GM19372 (cell line): ENCODE results near the gene SUPT3H.

Experiments
- ATAC-seq: cut with Tn5 transposase; IDR thresholded peaks from one replicate; pipeline ENCODE4 v1.9.1; 2021; ENCODE audit warnings: mild to moderate bottlenecking, low read depth, moderate library complexity; ENCODE audit not compliant: unreplicated experiment

Gene SUPT3H

DNA sequence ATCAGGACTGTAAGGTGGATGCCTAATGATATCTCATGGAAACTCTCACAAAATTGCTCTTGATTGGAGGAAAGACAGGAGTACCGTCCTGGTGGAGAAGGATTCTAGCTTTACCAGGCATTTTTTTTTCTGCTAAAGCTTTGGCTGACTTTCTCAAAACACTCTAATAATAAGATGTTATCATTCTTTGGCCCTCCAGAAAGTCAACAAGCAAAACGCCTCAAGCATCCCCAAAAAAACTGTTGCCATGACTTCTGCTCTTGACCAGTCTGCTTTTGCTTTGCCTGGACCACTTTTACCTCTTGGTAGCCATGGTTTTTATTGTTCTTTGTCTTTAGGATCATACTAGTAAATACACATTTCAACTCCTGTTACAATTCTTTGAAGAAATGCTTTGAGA is 105.1 kb downstream of the SUPT3H start:
- no peak for ATAC-seq

GRCh38 chr6:45265246-45265645 is 112.5 kb downstream of the SUPT3H start:
- no peak for ATAC-seq

GRCh38 chr6:45260696-45261095 is 117.0 kb downstream of the SUPT3H start:
- ATAC-seq, result no peak

GRCh38 chr6:45256697-45257695 is 120.7 kb downstream of the SUPT3H start:
- ATAC-seq, result no peak

DNA sequence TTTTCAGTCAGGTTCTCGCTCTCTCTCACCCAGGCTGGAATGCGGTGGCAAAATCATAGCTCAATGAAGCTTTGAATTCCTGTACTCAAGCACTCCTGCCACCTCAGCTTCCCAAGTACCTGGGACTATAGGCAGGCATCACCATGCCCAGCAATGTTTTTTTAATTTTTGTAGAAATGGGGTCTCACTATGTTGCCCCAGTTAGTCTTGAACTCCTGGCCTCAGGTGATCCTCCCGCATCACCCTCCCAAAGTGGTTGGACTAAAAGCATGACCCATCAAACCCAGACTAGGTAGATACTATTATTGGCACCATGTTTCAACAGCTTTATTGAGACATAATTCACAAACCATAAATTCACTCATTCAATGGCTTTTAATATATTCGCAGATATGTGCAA is 122.3 kb downstream of the SUPT3H start:
- no peak for ATAC-seq

- no peak for ATAC-seq
Observed at GRCh38 chr6:45254253-45254652, 123.5 kb downstream of the SUPT3H start.

GRCh38 chr6:45253453-45253852 is 124.3 kb downstream of the SUPT3H start:
- no peak for ATAC-seq

DNA sequence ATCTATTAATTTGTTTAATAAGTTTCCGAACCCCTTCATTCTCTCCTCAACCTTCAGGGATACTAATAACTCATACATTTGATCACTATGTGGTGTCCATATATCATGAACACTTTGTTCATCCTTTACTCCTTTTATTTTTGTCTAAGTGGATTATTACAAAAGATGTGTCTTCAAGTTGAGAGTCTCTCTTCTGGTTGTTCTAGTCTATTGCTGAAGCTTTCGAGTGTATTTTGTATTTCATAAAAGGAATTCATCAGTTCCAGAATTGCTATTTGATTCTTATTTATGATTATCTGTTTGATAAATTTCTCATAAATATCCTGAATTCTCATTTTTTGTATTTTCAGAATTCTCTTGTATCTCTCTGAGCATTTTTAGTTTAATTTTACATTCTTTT is 146.1 kb downstream of the SUPT3H start:
- ATAC-seq, result no peak

- no peak for ATAC-seq
Observed at GRCh38 chr6:45229416-45229815, 148.3 kb downstream of the SUPT3H start.

- no peak for ATAC-seq
Observed at GRCh38 chr6:45226081-45226480, 151.7 kb downstream of the SUPT3H start.

- no peak for ATAC-seq
Observed at GRCh38 chr6:45222380-45222779, 155.4 kb downstream of the SUPT3H start.

- no peak for ATAC-seq
Observed at GRCh38 chr6:45215759-45216158, 162.0 kb downstream of the SUPT3H start.

DNA sequence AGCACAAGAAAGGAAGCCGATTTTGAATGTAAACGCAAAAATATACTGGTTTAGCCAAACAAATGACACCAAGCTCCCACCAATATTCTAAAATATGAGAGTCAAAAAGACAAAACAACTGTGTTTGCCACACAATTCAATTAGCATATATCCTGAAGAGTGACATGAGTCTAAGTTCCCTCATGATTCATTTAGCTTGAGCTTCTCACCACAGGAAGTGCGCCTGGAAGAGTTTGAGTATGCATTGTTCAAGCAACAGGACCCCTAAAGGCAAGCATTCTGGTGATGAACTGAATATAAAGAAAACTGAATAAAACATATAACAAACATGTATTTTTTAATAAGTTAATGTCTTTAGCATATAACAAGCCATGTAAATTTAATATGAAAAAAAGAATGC is 164.8 kb downstream of the SUPT3H start:
- no peak for ATAC-seq

- no peak for ATAC-seq
Observed at GRCh38 chr6:45209762-45210161, 168.0 kb downstream of the SUPT3H start.

GRCh38 chr6:45206793-45207492 is 170.8 kb downstream of the SUPT3H start:
- ATAC-seq, result no peak

GRCh38 chr6:45201484-45201883 is 176.2 kb downstream of the SUPT3H start:
- ATAC-seq, result no peak

DNA sequence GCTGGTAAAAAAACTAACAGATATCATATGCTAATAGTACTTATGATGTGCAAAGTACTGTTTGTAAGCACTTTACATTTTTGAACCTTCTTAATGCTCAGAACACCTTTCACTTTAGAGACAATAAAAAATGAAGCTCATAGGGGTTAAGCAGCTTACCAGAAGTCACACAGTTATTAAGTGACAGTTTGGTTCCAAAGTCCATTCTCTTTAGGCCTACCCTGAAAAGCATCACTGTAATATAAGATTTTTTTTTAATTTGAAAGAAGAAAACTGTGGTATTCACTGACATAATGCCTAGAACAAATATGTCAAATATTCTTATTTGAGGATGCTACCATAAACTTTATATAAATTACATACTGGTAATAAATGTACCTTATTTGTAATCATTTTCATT is 177.2 kb downstream of the SUPT3H start:
- ATAC-seq, result no peak

GRCh38 chr6:45199554-45199953 is 178.2 kb downstream of the SUPT3H start:
- no peak for ATAC-seq

GRCh38 chr6:45196121-45196520 is 181.6 kb downstream of the SUPT3H start:
- ATAC-seq, result no peak

DNA sequence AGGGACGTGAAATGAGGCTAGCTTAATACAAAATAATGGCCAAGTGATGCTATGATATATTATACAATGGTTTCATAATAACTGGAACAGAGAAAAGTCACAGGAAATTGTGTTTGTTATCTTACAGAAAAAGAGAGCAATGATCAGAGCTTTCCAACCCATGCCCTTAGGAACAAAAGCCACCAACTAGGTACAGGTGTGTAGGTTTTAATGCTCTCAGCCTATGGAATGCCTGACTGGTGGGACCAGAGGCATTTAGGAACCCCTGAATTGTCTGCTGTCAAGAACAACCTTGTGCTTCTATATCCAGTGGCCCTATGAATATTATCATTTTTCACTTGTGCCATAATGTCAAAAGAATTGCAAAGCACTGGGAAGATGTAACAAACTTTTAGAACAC is 182.6 kb downstream of the SUPT3H start:
- ATAC-seq, result no peak

DNA sequence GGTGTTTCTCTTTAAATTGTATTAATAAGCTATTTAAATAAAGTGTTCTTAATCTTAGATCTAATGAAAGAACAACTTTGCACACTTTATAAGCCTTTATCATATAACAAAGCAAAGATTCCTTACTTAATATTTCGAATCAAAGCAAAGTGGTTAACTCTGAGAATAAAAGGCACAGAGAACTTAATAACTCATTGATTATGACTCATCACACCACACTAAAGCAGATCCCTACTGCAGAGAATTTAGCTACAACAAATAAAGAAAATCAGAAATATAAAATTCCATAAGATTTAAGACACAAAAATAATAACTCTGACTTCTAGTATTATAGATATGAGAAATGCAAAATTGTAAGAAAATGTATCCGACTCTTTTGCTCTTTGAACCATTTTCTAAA is 185.2 kb downstream of the SUPT3H start:
- ATAC-seq, result no peak

DNA sequence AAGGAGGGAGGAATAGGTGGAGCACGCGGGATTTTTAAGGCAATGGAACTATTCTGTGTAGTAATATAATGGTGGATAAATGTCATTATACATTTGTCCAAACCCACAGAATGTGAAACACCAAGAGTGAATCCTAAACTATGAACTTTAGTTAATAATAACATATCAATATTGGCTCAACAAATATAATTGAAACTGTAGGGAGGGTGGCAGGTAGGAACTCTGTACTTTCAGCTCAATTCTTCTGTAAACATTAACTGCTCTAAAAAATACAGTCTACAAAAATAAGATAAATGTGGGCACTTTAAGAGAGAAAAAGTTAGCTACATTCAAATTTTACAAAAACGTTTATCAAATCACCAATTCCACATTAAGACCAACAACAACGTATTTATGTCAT is 186.3 kb downstream of the SUPT3H start:
- ATAC-seq, result no peak
